GM10266 (cell line): ENCODE results near the gene ZFYVE16.

Experiments
- DNase-seq: peaks from one replicate; pipeline ENCODE4 v3.0.0; 2012; ENCODE audit errors: extremely low spot score
- CTCF ChIP-seq: IDR thresholded peaks from 2 replicates; pipeline ENCODE4 v1.5.1; 2012; ENCODE audit warnings: mild to moderate bottlenecking, low read depth; ENCODE audit not compliant: control insufficient read depth, insufficient read depth; ENCODE audit errors: missing control alignments

ZFYVE16 gene

GRCh38 chr5:80403782-80404181, 4.1 kb upstream of the ZFYVE16 start:
- DNase-seq = no peak
- no peak for TF ChIP-seq CTCF

GRCh38 chr5:80406980-80407734, 707 bp upstream of the ZFYVE16 start:
- no peak for DNase-seq
- TF ChIP-seq CTCF = no peak

GRCh38 chr5:80408484-80409366, 861 bp downstream of the ZFYVE16 start:
- no peak for TF ChIP-seq CTCF
- DNase-seq = peak; percentile 30

GRCh38 chr5:80409367-80409966, 1.6 kb downstream of the ZFYVE16 start:
- no peak for DNase-seq
- TF ChIP-seq CTCF = no peak

GRCh38 chr5:80411589-80412219, 3.8 kb downstream of the ZFYVE16 start:
- no peak for DNase-seq
- no peak for TF ChIP-seq CTCF

- DNase-seq = no peak
- no peak for TF ChIP-seq CTCF
These were observed 6.2 kb downstream of the ZFYVE16 start for GRCh38 chr5:80414113-80414512.
